HEK293 (cell line): Measurements from ENCODE around the gene ALS2CL.
"Not testable (repeated sequence)": the region's sequence is repeated elsewhere in the genome, so short reads cannot be mapped to it uniquely, and the experiment has no call there.

Source experiments
- CTCF ChIA-PET: fragments of 350-600 bp; formaldehyde crosslinking; extraction: SDS; loops from one replicate; lab custom pipeline; 2021; ENCODE audit warnings: antibody characterized with exemption; lab: Yijun Ruan, JAX
- POLR2A ChIA-PET: fragments of 300-600 bp; formaldehyde crosslinking; extraction: SDS; loops from one replicate; lab custom pipeline; 2020; ENCODE audit warnings: antibody characterized with exemption, inconsistent platforms; lab: Yijun Ruan, JAX
- H3K27ac ChIP-seq: fragments of 200-500 bp; sonication (Bioruptor generic); 2 replicates; pipeline ENCODE4 v1.5.1; 2014; ENCODE audit warnings: low read depth, low read length, control low read depth, inconsistent platforms; ENCODE audit errors: extremely low read depth
- H3K36me3 ChIP-seq, 2 experiments: fragments of 200-500 bp in 1 of 2; sonication (Bioruptor generic) in 1 of 2; 1 replicate in 1 of 2; 2 replicates in 1 of 2; pipeline ENCODE4 v1.5.1; 2014 to 2017; ENCODE audit warnings: inconsistent platforms in 2 of 2, low read length in 2 of 2; ENCODE audit not compliant: control insufficient read depth in 2 of 2, insufficient read depth in 1 of 2
- H3K4me1 ChIP-seq: fragments of 200-500 bp; sonication (Bioruptor generic); 2 replicates; pipeline ENCODE4 v1.5.1; 2014; ENCODE audit warnings: mild to moderate bottlenecking, low read length, inconsistent platforms; ENCODE audit not compliant: control insufficient read depth, insufficient read depth
- H3K4me3 ChIP-seq: 2 replicates; pipeline ENCODE4 v1.5.1; 2011; ENCODE audit warnings: low read depth, mild to moderate bottlenecking, control low read depth, low read length, moderate library complexity
- H3K9me3 ChIP-seq: fragments of 200-500 bp; sonication (Bioruptor generic); 2 replicates; pipeline ENCODE4 v1.5.1; 2014; ENCODE audit warnings: low read depth, low read length, inconsistent platforms; ENCODE audit not compliant: control insufficient read depth, insufficient read depth
- BCL11A ChIP-seq: fragments of 450-650 bp; formaldehyde crosslinking; IDR thresholded peaks from 2 replicates; pipeline ENCODE4 v1.5.1; 2016; ENCODE audit warnings: low read depth, missing biosample characterization, missing genetic modification characterization
- HOXC10 ChIP-seq: sonication (generic); formaldehyde crosslinking; IDR thresholded peaks from 2 replicates; pipeline ENCODE4 v1.8.1; 2023; ENCODE audit warnings: mild to moderate bottlenecking, missing genetic modification reagents
- KLF16 ChIP-seq: fragments of 450-650 bp; formaldehyde crosslinking; IDR thresholded peaks from 2 replicates; pipeline ENCODE4 v1.5.1; 2017; ENCODE audit warnings: missing biosample characterization, missing genetic modification characterization
- SCRT2 ChIP-seq: fragments of 450-650 bp; formaldehyde crosslinking; IDR thresholded peaks from 2 replicates; pipeline ENCODE4 v1.5.1; 2016; ENCODE audit warnings: missing biosample characterization, missing genetic modification characterization
- ZBTB26 ChIP-seq: fragments of 450-650 bp; formaldehyde crosslinking; optimal IDR thresholded peaks from 2 replicates; pipeline ENCODE3; 2016; ENCODE audit warnings: missing biosample characterization, mild to moderate bottlenecking, missing genetic modification characterization
- ZFHX2 ChIP-seq: fragments of 450-650 bp; formaldehyde crosslinking; conservative IDR thresholded peaks from 2 replicates; pipeline ENCODE4 v1.5.1; 2016; ENCODE audit warnings: missing biosample characterization, missing genetic modification characterization
- ZFP41 ChIP-seq: fragments of 450-650 bp; formaldehyde crosslinking; IDR thresholded peaks from 2 replicates; pipeline ENCODE4 v1.5.1; 2016; ENCODE audit warnings: missing biosample characterization, missing genetic modification characterization, borderline replicate concordance
- ZNF114 ChIP-seq: fragments of 450-650 bp; formaldehyde crosslinking; IDR thresholded peaks from 2 replicates; pipeline ENCODE4 v1.5.0; 2017; ENCODE audit warnings: missing biosample characterization, missing genetic modification characterization
- ZNF132 ChIP-seq: fragments of 450-650 bp; formaldehyde crosslinking; IDR thresholded peaks from 2 replicates; pipeline ENCODE4 v1.5.1; 2017; ENCODE audit warnings: missing biosample characterization, missing genetic modification characterization, borderline replicate concordance
- ZNF146 ChIP-seq: fragments of 450-650 bp; formaldehyde crosslinking; IDR thresholded peaks from 2 replicates; pipeline ENCODE4 v1.5.1; 2016; ENCODE audit warnings: missing biosample characterization, missing genetic modification characterization
- ZNF24 ChIP-seq: fragments of 450-650 bp; formaldehyde crosslinking; IDR thresholded peaks from 2 replicates; pipeline ENCODE4 v1.5.1; 2016; ENCODE audit warnings: missing biosample characterization, missing genetic modification characterization
- ZNF549 ChIP-seq: fragments of 450-650 bp; IDR thresholded peaks from 2 replicates; pipeline ENCODE4 v1.5.1; 2018; ENCODE audit warnings: missing biosample characterization, missing genetic modification characterization, mild to moderate bottlenecking, inconsistent platforms, moderate library complexity
- ZNF558 ChIP-seq: fragments of 450-650 bp; formaldehyde crosslinking; IDR thresholded peaks from 2 replicates; pipeline ENCODE4 v1.5.1; 2016; ENCODE audit warnings: missing biosample characterization, missing genetic modification characterization
- ZNF624 ChIP-seq: fragments of 450-650 bp; formaldehyde crosslinking; IDR thresholded peaks from 2 replicates; pipeline ENCODE4 v1.5.1; 2017; ENCODE audit warnings: missing biosample characterization, missing genetic modification characterization
- ZNF677 ChIP-seq: fragments of 450-650 bp; IDR thresholded peaks from 2 replicates; pipeline ENCODE4 v1.5.0; 2018; ENCODE audit warnings: missing biosample characterization, mild to moderate bottlenecking, missing genetic modification characterization, moderate library complexity
- TF ChIP-seq, protein P1 (sequence below): fragments of 450-650 bp; formaldehyde crosslinking; IDR thresholded peaks from 2 replicates; pipeline ENCODE4 v1.5.1; 2016; ENCODE audit warnings: missing biosample characterization, missing genetic modification characterization
- TF ChIP-seq, protein P2 (sequence below): fragments of 450-650 bp; formaldehyde crosslinking; conservative IDR thresholded peaks from 2 replicates; pipeline ENCODE4 v1.5.1; 2016; ENCODE audit warnings: low read depth, missing biosample characterization, missing genetic modification characterization

ALS2CL gene

DNA sequence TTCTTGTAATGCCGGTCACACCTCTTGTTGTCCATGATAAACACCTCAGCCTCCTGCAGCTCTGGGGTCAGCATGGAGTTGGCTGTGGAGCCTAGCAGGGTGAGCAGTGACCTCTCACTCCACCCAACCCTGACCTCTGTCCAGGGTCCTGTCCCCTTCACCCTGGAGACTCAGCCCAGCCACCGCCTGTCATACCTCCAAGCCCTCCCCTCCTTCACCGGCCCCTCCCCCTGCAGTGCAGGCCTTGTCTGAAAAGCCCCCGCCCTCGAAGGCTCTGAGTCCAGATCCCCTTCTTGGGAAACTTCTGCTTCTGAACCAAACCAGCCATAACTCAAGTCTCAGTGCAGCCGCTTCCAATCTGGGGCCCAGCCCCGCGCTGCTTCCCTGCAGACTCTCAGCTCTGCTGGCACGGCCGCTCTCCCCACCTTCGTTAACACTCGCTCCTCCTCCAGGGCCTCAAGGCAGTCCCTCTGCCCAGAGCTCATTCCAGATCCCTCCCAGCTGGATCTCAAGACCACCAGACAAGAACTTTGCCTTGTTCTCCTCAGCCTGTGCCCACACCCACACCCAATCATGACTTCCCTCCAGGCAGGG lies 49.6 kb upstream of the ALS2CL start:
- CTCF ChIA-PET: no interaction called here
- Histone ChIP-seq H3K4me1 (no peaks in the 10 kb centered on the region), H3K27ac (no peak overlapping the region), H3K36me3 (no peaks in the 10 kb centered on the region), H3K9me3 (no peaks in the 10 kb centered on the region), H3K4me3 (no peak overlapping the region)
- POLR2A ChIA-PET: no interaction called here
- TF ChIP-seq ZNF558 (tag by site-specific recombination) (no peak), SCRT2 (no peak)
- TF ChIP-seq, protein P1, sequence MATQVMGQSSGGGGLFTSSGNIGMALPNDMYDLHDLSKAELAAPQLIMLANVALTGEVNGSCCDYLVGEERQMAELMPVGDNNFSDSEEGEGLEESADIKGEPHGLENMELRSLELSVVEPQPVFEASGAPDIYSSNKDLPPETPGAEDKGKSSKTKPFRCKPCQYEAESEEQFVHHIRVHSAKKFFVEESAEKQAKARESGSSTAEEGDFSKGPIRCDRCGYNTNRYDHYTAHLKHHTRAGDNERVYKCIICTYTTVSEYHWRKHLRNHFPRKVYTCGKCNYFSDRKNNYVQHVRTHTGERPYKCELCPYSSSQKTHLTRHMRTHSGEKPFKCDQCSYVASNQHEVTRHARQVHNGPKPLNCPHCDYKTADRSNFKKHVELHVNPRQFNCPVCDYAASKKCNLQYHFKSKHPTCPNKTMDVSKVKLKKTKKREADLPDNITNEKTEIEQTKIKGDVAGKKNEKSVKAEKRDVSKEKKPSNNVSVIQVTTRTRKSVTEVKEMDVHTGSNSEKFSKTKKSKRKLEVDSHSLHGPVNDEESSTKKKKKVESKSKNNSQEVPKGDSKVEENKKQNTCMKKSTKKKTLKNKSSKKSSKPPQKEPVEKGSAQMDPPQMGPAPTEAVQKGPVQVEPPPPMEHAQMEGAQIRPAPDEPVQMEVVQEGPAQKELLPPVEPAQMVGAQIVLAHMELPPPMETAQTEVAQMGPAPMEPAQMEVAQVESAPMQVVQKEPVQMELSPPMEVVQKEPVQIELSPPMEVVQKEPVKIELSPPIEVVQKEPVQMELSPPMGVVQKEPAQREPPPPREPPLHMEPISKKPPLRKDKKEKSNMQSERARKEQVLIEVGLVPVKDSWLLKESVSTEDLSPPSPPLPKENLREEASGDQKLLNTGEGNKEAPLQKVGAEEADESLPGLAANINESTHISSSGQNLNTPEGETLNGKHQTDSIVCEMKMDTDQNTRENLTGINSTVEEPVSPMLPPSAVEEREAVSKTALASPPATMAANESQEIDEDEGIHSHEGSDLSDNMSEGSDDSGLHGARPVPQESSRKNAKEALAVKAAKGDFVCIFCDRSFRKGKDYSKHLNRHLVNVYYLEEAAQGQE (tag by site-specific recombination): peak; percentile 80
- TF ChIP-seq, all 188 proteins: peak for 1

DNA sequence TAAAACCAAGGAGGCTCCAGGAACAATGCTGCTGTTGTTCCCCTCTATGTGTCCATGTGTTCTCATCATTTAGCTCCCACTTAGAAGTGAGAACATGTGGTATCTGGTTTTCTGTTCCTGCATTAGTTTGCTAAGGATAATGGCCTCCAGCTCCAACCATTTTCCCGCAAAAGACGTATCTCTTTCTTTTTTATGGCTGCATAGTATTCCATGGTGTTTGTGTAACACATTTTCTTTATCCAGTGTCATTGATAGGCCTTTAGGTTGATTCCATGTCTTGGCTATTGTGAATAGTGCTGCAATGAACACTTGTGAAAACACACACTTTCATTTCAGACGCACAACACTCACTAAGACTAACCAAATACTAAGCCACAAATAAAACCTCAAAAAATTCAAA lies 46.1 kb upstream of the ALS2CL start:
- H3K9me3 ChIP-seq, H3K36me3 ChIP-seq, CTCF ChIA-PET, POLR2A ChIA-PET, H3K4me3 ChIP-seq, H3K4me1 ChIP-seq, H3K27ac ChIP-seq: not testable (repeated sequence)
- TF ChIP-seq ZNF146 (tag by site-specific recombination): peak; percentile 72

DNA sequence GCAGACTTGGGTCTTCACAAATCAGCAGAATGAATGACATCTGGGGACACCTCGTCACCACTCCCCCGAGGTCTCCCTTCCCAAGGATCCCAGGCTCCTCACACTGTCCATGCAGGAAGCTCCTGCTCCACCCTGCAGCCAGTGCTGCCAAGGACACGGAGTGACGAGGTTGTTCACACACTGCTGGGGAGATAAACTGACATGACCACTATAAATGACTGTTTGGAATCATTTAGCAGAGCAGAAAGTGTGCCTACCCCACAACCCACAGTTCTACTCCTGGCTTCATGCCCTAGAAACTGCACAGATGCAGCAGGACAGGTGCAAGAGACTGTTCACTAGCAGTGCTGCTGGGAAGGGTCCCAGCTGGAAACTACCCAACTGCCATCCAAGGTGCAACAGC lies 43.9 kb upstream of the ALS2CL start:
- POLR2A ChIA-PET: no interaction called here
- CTCF ChIA-PET: interaction anchor here (1.0 kb wide), 1 partner anchor 111 kb away, joined by 3 read pairs; no protein-coding TSS in a partner anchor
- H3K4me3 ChIP-seq: no peak overlapping the region
- H3K9me3 ChIP-seq: no peaks in the 10 kb centered on the region
- TF ChIP-seq ZBTB26 (tag by site-specific recombination): no peak
- H3K36me3 ChIP-seq: no peaks in the 10 kb centered on the region
- no peak overlapping the region for H3K27ac ChIP-seq
- no peaks in the 10 kb centered on the region for H3K4me1 ChIP-seq

GRCh38 chr3:46736006-46736872 lies 42.8 kb upstream of the ALS2CL start:
- ChIA-PET CTCF (no interaction called here), POLR2A (no interaction called here)
- TF ChIP-seq, protein P2, sequence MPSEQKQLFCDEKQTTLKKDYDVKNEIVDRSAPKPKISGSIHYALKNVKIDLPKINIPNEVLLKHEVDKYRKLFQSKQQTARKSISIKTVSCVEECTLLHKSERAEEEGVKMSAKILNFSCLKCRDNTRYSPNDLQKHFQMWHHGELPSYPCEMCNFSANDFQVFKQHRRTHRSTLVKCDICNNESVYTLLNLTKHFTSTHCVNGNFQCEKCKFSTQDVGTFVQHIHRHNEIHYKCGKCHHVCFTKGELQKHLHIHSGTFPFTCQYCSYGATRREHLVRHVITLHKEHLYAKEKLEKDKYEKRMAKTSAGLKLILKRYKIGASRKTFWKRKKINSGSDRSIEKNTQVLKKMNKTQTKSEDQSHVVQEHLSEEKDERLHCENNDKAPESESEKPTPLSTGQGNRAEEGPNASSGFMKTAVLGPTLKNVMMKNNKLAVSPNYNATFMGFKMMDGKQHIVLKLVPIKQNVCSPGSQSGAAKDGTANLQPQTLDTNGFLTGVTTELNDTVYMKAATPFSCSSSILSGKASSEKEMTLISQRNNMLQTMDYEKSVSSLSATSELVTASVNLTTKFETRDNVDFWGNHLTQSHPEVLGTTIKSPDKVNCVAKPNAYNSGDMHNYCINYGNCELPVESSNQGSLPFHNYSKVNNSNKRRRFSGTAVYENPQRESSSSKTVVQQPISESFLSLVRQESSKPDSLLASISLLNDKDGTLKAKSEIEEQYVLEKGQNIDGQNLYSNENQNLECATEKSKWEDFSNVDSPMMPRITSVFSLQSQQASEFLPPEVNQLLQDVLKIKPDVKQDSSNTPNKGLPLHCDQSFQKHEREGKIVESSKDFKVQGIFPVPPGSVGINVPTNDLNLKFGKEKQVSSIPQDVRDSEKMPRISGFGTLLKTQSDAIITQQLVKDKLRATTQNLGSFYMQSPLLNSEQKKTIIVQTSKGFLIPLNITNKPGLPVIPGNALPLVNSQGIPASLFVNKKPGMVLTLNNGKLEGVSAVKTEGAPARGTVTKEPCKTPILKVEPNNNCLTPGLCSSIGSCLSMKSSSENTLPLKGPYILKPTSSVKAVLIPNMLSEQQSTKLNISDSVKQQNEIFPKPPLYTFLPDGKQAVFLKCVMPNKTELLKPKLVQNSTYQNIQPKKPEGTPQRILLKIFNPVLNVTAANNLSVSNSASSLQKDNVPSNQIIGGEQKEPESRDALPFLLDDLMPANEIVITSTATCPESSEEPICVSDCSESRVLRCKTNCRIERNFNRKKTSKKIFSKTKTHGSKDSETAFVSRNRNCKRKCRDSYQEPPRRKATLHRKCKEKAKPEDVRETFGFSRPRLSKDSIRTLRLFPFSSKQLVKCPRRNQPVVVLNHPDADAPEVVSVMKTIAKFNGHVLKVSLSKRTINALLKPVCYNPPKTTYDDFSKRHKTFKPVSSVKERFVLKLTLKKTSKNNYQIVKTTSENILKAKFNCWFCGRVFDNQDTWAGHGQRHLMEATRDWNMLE (tag by site-specific recombination): no peak
- TF ChIP-seq ZNF677: no peak
- TF ChIP-seq BCL11A (tag by site-specific recombination): no peak
- no peak for TF ChIP-seq ZNF549 (tag by site-specific recombination)
- no peak for TF ChIP-seq ZNF624 (tag by site-specific recombination)
- TF ChIP-seq KLF16 (tag by site-specific recombination): no peak
- TF ChIP-seq ZFHX2 (tag by site-specific recombination): no peak
- no peak for TF ChIP-seq ZNF114
- TF ChIP-seq HOXC10 (CRISPR knock-in tag): no peak
- TF ChIP-seq ZNF132 (tag by site-specific recombination): no peak
- TF ChIP-seq ZNF24 (tag by site-specific recombination): no peak
- no peak for TF ChIP-seq ZFP41 (tag by site-specific recombination)

More at GRCh38 chr3:46736006-46736872, 42.8 kb upstream of the ALS2CL start:
- Histone ChIP-seq H3K27ac (no peak overlapping the region), H3K4me3 (no peak overlapping the region), H3K9me3 (no peaks in the 10 kb centered on the region), H3K4me1 (no peaks in the 10 kb centered on the region), H3K36me3 (no peaks in the 10 kb centered on the region)
